Tibial nerve (tissue), 4 donors: Measurements from ENCODE around the gene RACK1. TPM values are rescaled to one million over a fixed set of nuclear protein-coding genes. Genes with fewer than 3 reads are reported as not detected.

ENCODE experiments used
- DNase-seq, 2 donors: peaks; one replicate each; pipeline ENCODE4 v3.0.0-alpha.2; 2019; ENCODE audit warnings: low spot score in 2 of 2
- H3K27ac ChIP-seq, 4 donors: fragments of 200-600 bp; sonication (generic) in 3 of 4; one replicate each; pipeline ENCODE4 v1.5.1; 2017 to 2019; ENCODE audit warnings: mild to moderate bottlenecking in 1 of 4
- H3K27me3 ChIP-seq, 2 donors: fragments of 200-600 bp; sonication (generic) in 1 of 2; one replicate each; pipeline versions ENCODE4 v1.5.1 to v1.6.0; 2017 to 2019
- H3K36me3 ChIP-seq, 3 donors: fragments of 200-600 bp; sonication (generic); one replicate each; pipeline ENCODE4 v1.5.1; 2018 to 2019
- H3K4me1 ChIP-seq, 4 donors: fragments of 200-600 bp; sonication (generic) in 3 of 4; one replicate each; pipeline ENCODE4 v1.5.1; 2017 to 2019
- H3K4me3 ChIP-seq, 4 donors: fragments of 200-600 bp; sonication (generic) in 3 of 4; one replicate each; pipeline ENCODE4 v1.5.1; 2017 to 2019; ENCODE audit warnings: mild to moderate bottlenecking in 1 of 4, moderate library complexity in 1 of 4
- H3K9me3 ChIP-seq, 4 donors: fragments of 200-600 bp; sonication (generic) in 3 of 4; one replicate each; pipeline ENCODE4 v1.5.1; 2017 to 2019
- CTCF ChIP-seq, 5 experiments: fragments of 200-600 bp in 3 of 5; fragments of 450-650 bp in 2 of 5; sonication (generic) in 3 of 5; IDR thresholded peaks; one replicate each; pipeline ENCODE4 v1.5.1; 2016 to 2019; ENCODE audit warnings: antibody characterized with exemption in 5 of 5, mild to moderate bottlenecking in 3 of 5, moderate library complexity in 2 of 5
- EP300 ChIP-seq, 2 donors: sonication (generic); formaldehyde crosslinking; IDR thresholded peaks; one replicate each; pipeline ENCODE4 v1.6.1; 2017; ENCODE audit warnings: antibody characterized with exemption in 2 of 2, mild to moderate bottlenecking in 1 of 2
- POLR2A ChIP-seq, 2 donors: fragments of 450-650 bp; IDR thresholded peaks; one replicate each; pipeline ENCODE4 v1.6.1; 2017; ENCODE audit warnings: antibody characterized with exemption in 2 of 2, mild to moderate bottlenecking in 2 of 2, moderate library complexity in 2 of 2
- WGBS, 2 donors: methylation state at CpG; one replicate each; pipeline ENCODE4 v1.1.5; 2018; 5-methylcytosine and 5-hydroxymethylcytosine counted together
- total RNA-seq, 4 donors: library from RNA; depleted of rRNA; stranded (reverse); fragments of >200 nt; gene quantifications; one replicate each; pipeline ENCODE4 v1.1.0, GENCODE V29; 2016

Gene RACK1
- total RNA-seq, 4 donors from 2014 or later, result 1,722 to 2,174 (median 1,870) TPM

DNA sequence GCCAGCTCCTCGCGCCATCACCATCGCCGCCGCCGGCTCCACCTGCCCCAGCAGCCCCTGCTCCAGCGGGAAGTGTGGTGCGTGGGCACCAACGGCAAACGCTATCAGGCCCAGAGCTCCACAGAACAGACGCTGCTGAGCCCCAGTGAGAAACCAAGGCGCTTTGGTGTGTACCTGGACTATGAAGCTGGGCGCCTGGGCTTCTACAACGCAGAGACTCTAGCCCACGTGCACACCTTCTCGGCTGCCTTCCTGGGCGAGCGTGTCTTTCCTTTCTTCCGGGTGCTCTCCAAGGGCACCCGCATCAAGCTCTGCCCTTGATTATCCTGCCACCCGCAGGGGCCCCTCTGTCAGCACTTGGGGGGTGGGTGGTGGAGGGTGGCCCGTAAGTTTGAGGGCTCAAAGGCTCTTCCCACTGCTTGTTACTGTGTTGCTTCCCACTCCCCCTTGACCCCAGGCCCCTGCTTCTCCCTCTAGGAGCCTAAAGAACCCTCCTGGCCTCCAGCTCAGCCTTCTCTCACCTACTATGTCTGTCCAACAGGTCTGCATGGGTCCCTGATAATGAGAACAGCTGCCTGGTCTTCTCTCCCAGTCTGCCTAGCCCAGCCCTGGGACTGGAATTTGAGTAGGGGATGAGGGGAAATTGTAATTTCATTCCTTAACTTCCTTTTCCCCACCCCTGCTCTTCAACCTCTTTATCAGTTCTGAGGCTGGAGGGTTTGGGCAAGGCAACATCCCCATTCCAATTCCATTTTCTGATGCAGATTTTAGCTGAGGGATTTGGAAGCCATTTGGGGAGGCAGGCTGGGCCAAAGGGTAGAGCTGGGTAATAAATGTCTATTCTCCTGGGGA, 9.0 kb downstream of the RACK1 start:
- DNase-seq, result no peak
- Histone ChIP-seq H3K36me3 (peaks cover 20 to 93% (median 36%) of the 10 kb centered on the region in 3 donors), H3K27ac (no peak overlapping the region), H3K4me3 (no peak overlapping the region), H3K4me1 (peaks cover 0 to 5% (median 0%) of the 10 kb centered on the region in 4 donors), H3K9me3 (no peaks in the 10 kb centered on the region), H3K27me3 (no peaks in the 10 kb centered on the region)
- TF ChIP-seq CTCF (IDR thresholded peaks at IDR 0.05) (no peak), EP300 (IDR thresholded peaks at IDR 0.05) (no peak), POLR2A (IDR thresholded peaks at IDR 0.05) (no peak)
- WGBS, 2 donors, result 77 to 85% methylated on average over 8 to 22 of the region's 22 CpGs

- TF ChIP-seq EP300 (IDR thresholded peaks at IDR 0.05) (no peak), CTCF (IDR thresholded peaks at IDR 0.05) (no peak), POLR2A (IDR thresholded peaks at IDR 0.05) (no peak)
- 77 to 93% methylated on average over 5 to 24 of the region's 24 CpGs for WGBS, 2 donors
- Histone ChIP-seq H3K4me3 (no peak overlapping the region), H3K27ac (no peak overlapping the region), H3K9me3 (no peaks in the 10 kb centered on the region), H3K36me3 (peaks cover 15 to 86% (median 28%) of the 10 kb centered on the region in 3 donors), H3K27me3 (no peaks in the 10 kb centered on the region), H3K4me1 (no peaks in the 10 kb centered on the region)
- DNase-seq, result no peak
These were observed 9.8 kb downstream of the RACK1 start for GRCh38 chr5:181233801-181234454.

DNA sequence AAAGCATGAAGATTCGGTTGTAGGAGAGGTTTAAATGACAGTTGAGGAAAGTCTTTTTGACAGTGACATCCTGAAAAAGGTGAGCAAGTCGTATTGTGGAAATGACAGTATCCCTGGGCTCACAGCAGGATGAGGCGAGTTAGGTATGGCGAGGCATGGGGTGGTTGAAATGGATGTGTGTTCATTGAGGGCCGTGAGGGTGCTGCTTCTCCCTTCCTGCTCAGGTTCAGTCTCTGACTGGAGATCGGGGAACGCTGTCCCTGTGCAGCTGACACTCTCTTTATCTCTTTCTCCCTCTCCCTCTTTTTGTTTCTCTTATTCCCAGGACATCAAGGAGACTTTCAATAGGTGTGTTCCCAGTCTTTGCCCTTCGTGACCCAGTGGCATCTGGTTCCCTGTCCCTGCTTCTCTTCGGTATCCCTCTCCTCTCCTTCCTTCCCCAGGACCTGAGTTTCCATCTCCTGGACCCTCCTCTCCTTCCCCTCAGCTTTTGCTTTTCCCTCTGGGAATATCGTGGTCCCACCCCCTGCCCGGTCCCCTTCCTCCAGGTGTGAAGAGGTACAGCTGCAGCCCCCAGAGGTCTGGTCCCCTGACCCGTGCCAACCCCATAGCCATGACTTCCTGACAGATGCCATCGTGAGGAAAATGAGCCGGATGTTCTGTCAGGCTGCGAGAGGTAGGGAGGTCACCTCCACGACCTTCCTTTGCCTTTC, 10.5 kb downstream of the RACK1 start:
- no peaks in the 10 kb centered on the region for H3K9me3 ChIP-seq
- TF ChIP-seq EP300 (IDR thresholded peaks at IDR 0.05) (no peak), CTCF (IDR thresholded peaks at IDR 0.05) (no peak), POLR2A (IDR thresholded peaks at IDR 0.05) (no peak)
- DNase-seq, result no peak
- 81 to 84% methylated on average over 16 of the region's 16 CpGs for WGBS, 2 donors
- H3K4me1 ChIP-seq, result no peaks in the 10 kb centered on the region
- H3K27ac ChIP-seq, result no peak overlapping the region
- H3K4me3 ChIP-seq, result no peak overlapping the region
- H3K36me3 ChIP-seq, result peaks cover 12 to 83% (median 21%) of the 10 kb centered on the region in 3 donors
- H3K27me3 ChIP-seq, result no peaks in the 10 kb centered on the region

DNA sequence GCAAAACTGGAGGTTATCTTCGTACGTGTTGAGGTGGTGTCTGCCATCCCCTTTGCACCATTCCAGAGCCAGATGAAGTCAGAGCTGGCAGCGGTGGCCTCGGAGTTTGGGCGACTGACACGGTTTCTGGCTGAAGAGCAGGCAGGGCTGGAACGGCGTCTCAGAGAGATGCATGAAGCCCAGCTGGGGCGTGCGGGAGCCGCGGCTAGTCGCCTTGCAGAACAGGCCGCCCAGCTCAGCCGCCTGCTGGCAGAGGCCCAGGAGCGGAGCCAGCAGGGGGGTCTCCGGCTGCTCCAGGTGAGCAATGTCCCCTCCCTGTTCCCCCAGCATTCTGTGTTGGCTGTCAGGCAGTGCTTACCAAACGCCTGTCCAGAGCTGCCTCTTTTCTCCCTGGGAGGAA, 11.1 kb downstream of the RACK1 start:
- H3K4me1 ChIP-seq, result no peaks in the 10 kb centered on the region
- H3K9me3 ChIP-seq, result no peaks in the 10 kb centered on the region
- DNase-seq, result no peak
- no peak overlapping the region for H3K4me3 ChIP-seq
- no peaks in the 10 kb centered on the region for H3K27me3 ChIP-seq
- no peak overlapping the region for H3K27ac ChIP-seq
- 78 to 88% methylated on average over 17 to 18 of the region's 18 CpGs for WGBS, 2 donors
- H3K36me3 ChIP-seq, result peaks cover 5 to 83% (median 15%) of the 10 kb centered on the region in 3 donors
- no peak for TF ChIP-seq EP300 (IDR thresholded peaks at IDR 0.05)
- no peak for TF ChIP-seq CTCF (IDR thresholded peaks at IDR 0.05)
- TF ChIP-seq POLR2A (IDR thresholded peaks at IDR 0.05), result no peak
